ENCODE results near the gene KIF5A.

The KIF5A gene

DNA sequence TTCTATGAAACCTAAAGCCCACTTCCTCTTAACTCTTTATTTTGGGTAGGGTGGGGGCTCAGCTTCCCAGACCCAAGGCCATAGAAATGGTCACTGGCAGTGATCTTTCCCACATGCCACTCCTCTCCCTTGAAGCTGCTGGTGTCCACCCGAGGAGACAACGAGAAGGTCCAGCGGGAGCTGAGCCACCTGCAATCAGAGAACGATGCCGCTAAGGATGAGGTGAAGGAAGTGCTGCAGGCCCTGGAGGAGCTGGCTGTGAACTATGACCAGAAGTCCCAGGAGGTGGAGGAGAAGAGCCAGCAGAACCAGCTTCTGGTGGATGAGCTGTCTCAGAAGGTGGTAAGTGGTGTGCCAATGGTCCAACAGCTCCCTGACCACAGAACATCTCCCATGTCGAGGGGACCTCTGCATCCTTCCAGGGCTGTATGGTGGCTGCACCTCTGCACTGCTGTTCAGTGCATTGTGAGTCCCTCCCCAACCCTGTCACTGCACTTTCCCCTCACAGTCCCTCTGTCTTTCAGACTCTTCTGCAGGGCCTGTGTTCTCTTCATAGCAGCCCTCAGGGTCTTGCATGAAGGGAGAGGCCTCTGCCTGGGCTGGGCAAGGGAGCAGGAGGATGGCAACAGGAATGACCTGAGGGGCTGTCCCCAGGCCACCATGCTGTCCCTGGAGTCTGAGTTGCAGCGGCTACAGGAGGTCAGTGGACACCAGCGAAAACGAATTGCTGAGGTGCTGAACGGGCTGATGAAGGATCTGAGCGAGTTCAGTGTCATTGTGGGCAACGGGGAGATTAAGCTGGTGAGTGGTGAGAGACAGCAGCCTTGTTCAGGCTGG is 22.3 kb downstream of the KIF5A start:
- TF ChIP-seq CTCF (IDR thresholded peaks at IDR 0.05) = no peak

DNA sequence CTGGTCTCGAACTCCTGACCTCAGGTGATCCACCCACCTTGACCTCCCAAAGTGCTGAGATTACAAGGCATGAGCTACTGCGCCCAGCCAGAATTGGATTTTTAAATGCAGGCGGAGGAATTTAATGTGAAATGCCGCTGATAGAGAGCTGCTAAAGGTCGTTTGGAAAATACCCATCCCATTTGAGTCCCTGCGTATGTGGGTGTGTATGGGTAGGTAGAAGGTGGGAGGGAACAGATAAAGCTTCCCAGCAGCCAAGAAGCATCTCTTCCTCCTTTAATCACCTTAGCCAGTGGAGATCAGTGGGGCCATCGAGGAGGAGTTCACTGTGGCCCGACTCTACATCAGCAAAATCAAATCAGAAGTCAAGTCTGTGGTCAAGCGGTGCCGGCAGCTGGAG is 25.0 kb downstream of the KIF5A start:
- no peak for TF ChIP-seq CTCF (IDR thresholded peaks at IDR 0.05)

DNA sequence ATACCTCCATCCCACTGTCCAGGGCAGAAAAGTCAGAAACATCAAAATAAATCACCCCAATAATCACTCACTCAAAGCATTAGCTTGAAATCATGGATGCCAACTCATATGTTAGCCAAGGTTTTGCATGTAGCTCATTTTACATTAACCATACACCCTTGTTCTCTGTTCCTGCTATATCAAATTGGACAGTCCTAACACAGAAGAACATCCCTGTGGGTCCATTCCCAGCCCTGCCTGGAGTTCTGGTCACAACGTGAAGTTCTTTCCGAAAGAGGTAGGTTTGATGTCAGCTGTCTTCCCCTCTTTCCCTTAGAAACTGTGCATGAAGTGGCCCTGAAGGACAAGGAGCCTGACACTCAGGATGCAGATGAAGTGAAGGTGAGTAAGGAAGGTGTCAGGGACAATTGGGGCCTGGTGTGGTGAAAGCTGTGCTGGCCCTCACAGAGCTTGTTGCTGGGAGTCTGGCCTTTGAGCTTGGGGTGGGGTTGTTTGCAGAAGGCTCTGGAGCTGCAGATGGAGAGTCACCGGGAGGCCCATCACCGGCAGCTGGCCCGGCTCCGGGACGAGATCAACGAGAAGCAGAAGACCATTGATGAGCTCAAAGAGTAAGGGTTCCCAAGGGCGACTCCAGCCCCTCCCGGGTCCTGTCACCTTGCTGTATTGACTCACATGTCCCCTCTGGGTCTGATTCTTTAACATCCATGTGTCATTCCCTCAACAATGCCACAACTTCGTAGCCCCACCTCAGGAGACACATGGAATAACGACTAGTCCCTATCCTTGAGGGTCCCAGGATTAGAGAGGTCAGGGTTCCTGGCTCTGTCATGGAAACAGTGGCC is 26.1 kb downstream of the KIF5A start:
- TF ChIP-seq CTCF (IDR thresholded peaks at IDR 0.05) = no peak

DNA sequence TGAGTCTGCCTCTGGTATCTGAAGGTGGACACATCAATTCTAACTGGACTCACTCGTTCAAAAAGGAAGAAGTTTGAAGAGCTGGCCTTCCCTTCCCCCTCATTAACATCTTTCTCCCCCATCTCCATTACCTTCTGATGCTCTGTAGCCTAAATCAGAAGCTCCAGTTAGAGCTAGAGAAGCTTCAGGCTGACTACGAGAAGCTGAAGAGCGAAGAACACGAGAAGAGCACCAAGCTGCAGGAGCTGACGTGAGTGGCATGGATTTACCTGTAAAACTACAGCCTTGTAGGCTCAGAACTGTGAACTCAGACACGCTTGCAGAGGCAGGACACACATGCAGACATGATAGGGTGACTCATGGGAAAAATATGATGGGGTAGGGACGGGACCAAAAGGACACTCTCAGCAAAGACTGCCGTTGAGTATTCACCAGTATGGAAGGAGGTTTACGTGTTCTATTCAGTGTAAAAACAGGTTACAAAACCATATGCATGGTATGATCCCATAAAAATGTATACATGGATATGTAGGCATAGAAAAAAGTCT is 26.8 kb downstream of the KIF5A start:
- TF ChIP-seq CTCF (IDR thresholded peaks at IDR 0.05) = no peak

- TF ChIP-seq CTCF (IDR thresholded peaks at IDR 0.05) = no peak
These were observed 28.3 kb downstream of the KIF5A start for GRCh38 chr12:57577981-57578758.

DNA sequence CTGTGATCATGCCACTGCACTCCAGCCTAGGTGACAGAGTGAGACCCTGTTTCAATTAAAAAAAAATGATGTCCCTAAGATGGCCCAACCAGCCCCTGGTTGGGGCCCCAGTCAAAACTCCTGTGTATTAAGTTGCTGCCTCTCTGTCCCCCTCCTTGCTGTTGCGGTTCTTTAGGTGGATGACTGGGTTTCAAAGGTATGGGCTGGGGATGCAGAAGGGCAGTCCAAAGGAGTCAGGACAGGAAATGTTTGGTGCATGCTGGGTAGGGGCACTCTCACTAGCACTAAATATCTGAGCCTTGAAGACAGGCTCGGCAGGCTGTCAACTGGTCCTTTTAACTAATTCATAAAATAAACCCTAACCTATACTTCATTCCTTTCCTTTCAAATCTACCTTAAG is 29.2 kb downstream of the KIF5A start:
- TF ChIP-seq CTCF (IDR thresholded peaks at IDR 0.05) = no peak
